ENCODE data around the gene GABARAP. TPM values are rescaled to one million over a fixed set of nuclear protein-coding genes. Genes with fewer than 3 reads are reported as not detected.

Gene GABARAP
- polyA plus RNA-seq, 1 of the 3 experiments (the other 2 are of a cell fraction): 585 TPM

- no peak for TF ChIP-seq FOXJ3 (CRISPR knock-in tag; IDR thresholded peaks at IDR 0.05)
- TF ChIP-seq SIN3A (IDR thresholded peaks at IDR 0.05; ENCODE audit: borderline replicate concordance, low read depth, low read length): no peak
- no peak for TF ChIP-seq IRF3 (IDR thresholded peaks at IDR 0.05; ENCODE audit: low read depth, low read length)
- no peak for TF ChIP-seq SMC3 (IDR thresholded peaks at IDR 0.05; ENCODE audit: low read depth, low read length)
- TF ChIP-seq RAD21 (IDR thresholded peaks at IDR 0.05; ENCODE audit: low read length): no peak
- no peak for TF ChIP-seq POLR2AphosphoS5 (IDR thresholded peaks at IDR 0.05; ENCODE audit: low read depth, low read length)
- no peak for TF ChIP-seq GABPA (IDR thresholded peaks at IDR 0.05; ENCODE audit: low read depth)
- TF ChIP-seq RXRA (IDR thresholded peaks at IDR 0.05; ENCODE audit: borderline replicate concordance, low read depth): no peak
- peak; percentile 22; the same call in 1 of the 2 replicates for TF ChIP-seq JUND (IDR thresholded peaks at IDR 0.05)
- peak; percentile 21; the same call in 1 of the 2 replicates for TF ChIP-seq FOSL2 (IDR thresholded peaks at IDR 0.05; ENCODE audit: borderline replicate concordance, low read depth)
- TF ChIP-seq GATA2 (CRISPR knock-in tag; IDR thresholded peaks at IDR 0.05): no peak
- TF ChIP-seq PBX3 (IDR thresholded peaks at IDR 0.05): peak; percentile 51; the same call in 1 of the 2 replicates
- no peak for TF ChIP-seq EZH2phosphoT487 (IDR thresholded peaks at IDR 0.05; ENCODE audit: borderline replicate concordance, low read depth)
These were observed 6.3 kb downstream of the GABARAP start (continued) for GRCh38 chr17:7235693-7236665.

- 3% methylated on average over 42 of the region's 72 CpGs for WGBS (ENCODE audit: low lambda C conversion rate)
- no peaks in the 10 kb centered on the region for H3K9me3 ChIP-seq
- H3K4me3 ChIP-seq (ENCODE audit: low read depth in 2 of 2, low read length in 1 of 2): peak within 1 kb of the TSS; percentile 86 to 89
- peaks cover 36% of the 10 kb centered on the region for H4K20me1 ChIP-seq (ENCODE audit: insufficient read depth)
- no peaks in the 10 kb centered on the region for H3K9me2 ChIP-seq
- peak; percentile 97 for DNase-seq
- peak within 1 kb of the TSS; percentile 82 to 94 for H3K27ac ChIP-seq (ENCODE audit: low read depth in 2 of 2, low read length in 1 of 2)
- peaks cover 31 to 34% of the 10 kb centered on the region in 2 experiments for H3K4me1 ChIP-seq (ENCODE audit: control insufficient read depth in 1 of 2, insufficient read depth in 2 of 2, low read depth in 1 of 2, low read length in 1 of 2)
- peak within 1 kb of the TSS; percentile 89 for H3K9ac ChIP-seq
- no peaks in the 10 kb centered on the region for H3K27me3 ChIP-seq (ENCODE audit: insufficient read depth)
- peak within 1 kb of the TSS; percentile 81 for H3K4me2 ChIP-seq
- ChIA-PET POLR2A (interaction anchor here (0.7 to 1.7 kb wide), 8 partner anchors 8 to 95 kb away, joined by 3 to 27 read pairs (median 4); partner anchors contain the start of genes ACADVL, DLG4, GABARAP and NEURL4), CTCF (interaction anchor here (0.6 to 6.5 kb wide), 8 partner anchors 12 to 112 kb away, joined by 3 to 44 read pairs (median 4); partner anchors contain the start of genes ACADVL, CTDNEP1 and DLG4)
- peak within 1 kb of the TSS; percentile 35; the same call in 1 of the 2 replicates for H2AFZ ChIP-seq (ENCODE audit: low read depth)
- H3K79me2 ChIP-seq (ENCODE audit: insufficient read depth): peaks cover 90% of the 10 kb centered on the region
- H3F3A ChIP-seq (replicated peaks; ENCODE audit: insufficient read depth): peaks cover 34% of the 10 kb centered on the region
- peaks cover 32 to 42% of the 10 kb centered on the region in 2 experiments for H3K36me3 ChIP-seq (replicated peaks in 1 of 2; ENCODE audit: control insufficient read depth in 1 of 2, insufficient read depth in 2 of 2, low read length in 1 of 2)
- TF ChIP-seq MXI1 (IDR thresholded peaks at IDR 0.05; ENCODE audit: low read depth, low read length) (peak; percentile 86), ZBTB33 (IDR thresholded peaks at IDR 0.05; ENCODE audit: borderline replicate concordance, low read depth) (peak; percentile 90), FOXJ3 (CRISPR knock-in tag; IDR thresholded peaks at IDR 0.05) (no peak; the same call in 1 of the 2 replicates), FOSL2 (IDR thresholded peaks at IDR 0.05; ENCODE audit: borderline replicate concordance, low read depth) (peak; percentile 30; the same call in 1 of the 2 replicates), MEF2A (IDR thresholded peaks at IDR 0.05; ENCODE audit: borderline replicate concordance, low read depth) (no peak), PBX3 (IDR thresholded peaks at IDR 0.05) (peak; percentile 92), JUND (IDR thresholded peaks at IDR 0.05) (peak; percentile 66), POLR2AphosphoS5 (IDR thresholded peaks at IDR 0.05; ENCODE audit: low read depth, low read length) (peak; percentile 99), GATA2 (CRISPR knock-in tag; IDR thresholded peaks at IDR 0.05) (no peak), USF1 (IDR thresholded peaks at IDR 0.05; ENCODE audit: borderline replicate concordance, low read depth) (peak; percentile 99), SMC3 (IDR thresholded peaks at IDR 0.05; ENCODE audit: low read depth, low read length) (peak; percentile 3; the same call in 1 of the 2 replicates), EP300 (IDR thresholded peaks at IDR 0.05; ENCODE audit: borderline replicate concordance in 1 of 2, low read depth in 1 of 2, low read length in 1 of 2) (peak in 1 of 2 experiments; percentile 41; a peak in 1 of 4 replicates), RAD21 (IDR thresholded peaks at IDR 0.05; ENCODE audit: low read length) (no peak), SIN3A (IDR thresholded peaks at IDR 0.05; ENCODE audit: borderline replicate concordance, low read depth, low read length) (peak; percentile 72), EZH2phosphoT487 (IDR thresholded peaks at IDR 0.05; ENCODE audit: borderline replicate concordance, low read depth) (no peak)
These were observed 7.9 kb downstream of the GABARAP start, which contains the start of gene DVL2 for GRCh38 chr17:7234083-7234951. TSS of gene DVL2 (minus strand) at chr17:7234517. CDS start at chr17:7234262, 255 bp downstream.
